CD4-positive, alpha-beta T cell treated with Interleukin-1 beta for 1 hour (primary cell): ENCODE data around the gene CRYBG2.
"Not testable (repeated sequence)": the region's sequence is repeated elsewhere in the genome, so short reads cannot be mapped to it uniquely, and the experiment has no call there.

Experiments used
- DNase-seq, 2 donors: peaks; one replicate each; pipeline ENCODE4 v3.0.0-alpha.2; 2020 to 2022

Gene CRYBG2

DNA sequence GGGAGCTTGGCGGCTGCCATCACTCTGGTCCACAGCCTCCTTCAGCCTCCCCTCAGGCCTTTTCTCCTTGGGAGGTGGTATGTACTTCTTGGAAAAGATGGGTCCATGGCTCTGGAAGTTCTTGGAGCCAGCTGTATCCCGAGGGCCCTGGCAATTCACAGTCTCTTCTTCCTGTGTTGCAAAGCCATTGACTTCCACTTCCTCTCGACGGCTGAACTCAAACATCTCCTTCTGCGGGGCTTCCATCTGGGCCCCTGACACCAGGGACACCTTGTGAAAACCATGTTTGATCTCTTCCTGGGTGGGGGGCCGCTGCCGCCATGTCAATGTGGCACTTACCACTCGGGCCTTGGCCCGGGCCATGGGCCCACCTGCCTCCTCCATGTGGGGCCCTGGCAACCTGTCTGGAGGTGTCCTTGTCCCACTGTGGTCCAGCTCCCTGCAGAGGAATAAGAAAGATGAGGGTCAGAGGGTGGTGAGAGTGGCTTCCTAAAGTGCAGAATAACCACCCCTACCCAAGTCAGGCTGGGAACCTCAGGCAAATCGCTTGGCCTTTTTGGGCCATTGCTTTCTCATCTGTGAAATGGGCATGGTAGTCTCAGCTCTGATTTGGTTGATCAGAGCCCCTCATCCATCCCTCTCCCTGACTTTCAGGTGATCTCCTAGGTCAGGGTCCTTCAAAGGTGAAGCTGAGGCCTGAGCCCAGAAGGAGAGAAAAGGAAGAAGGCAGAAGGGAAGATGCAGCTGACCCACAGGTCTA, 7.5 kb downstream of the CRYBG2 start:
- no peak for DNase-seq

DNA sequence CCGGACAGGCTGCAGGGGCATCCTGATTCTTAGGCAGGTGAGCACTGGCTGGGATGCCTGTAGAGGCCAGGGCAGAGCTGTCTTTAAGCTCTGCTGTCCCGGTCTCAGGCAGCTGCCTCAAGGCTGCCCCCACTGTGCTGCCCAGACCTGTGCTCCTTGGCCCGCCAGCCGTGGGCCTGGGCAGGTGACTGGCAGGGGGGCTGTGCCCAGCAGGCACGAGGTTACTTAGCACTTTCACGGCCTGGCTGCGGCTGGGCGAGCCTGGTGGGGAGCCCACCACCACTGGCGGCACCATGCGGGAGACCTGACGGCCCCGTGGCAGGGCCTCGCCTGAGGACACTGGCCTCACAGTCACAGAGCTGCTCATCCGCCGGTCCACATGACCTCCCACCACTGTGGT, 8.2 kb downstream of the CRYBG2 start:
- no peak for DNase-seq

DNA sequence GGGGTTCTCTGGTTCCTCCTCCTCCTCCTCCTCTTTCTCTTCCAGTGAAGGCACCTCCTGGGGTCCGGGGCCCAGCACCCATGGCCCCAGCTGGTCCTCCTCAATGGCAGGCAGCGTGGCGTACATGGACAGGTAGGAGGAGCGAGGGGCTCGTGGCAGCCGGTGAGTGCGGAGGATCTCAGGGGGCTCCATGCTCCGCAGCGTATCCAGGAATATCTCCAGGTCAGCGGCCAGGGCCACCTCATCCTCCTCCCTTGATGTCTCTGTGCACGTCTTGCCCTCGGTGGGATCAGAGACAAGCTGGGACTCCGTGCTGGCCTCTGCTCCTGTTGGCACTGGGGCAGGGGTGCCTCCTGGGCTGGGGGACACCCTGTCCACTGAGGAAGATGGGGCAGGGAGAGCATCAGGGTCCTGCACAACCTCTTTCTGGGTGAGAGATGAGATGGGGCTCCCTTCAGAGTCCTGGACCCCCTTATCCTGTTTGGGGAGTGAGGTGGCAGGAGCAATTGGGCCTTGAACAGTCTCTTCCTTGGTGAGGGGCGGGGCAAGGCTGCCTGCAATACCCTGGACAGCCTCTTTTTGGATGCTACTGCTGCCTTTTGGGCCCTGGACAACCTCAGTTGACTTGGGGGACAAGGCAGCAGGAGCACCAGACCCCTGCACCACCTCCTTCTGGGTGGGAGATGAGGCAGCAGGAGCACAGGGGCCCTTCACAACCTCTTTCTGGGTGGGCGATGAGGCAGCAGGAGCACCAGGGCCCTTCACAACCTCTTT, 9.6 kb downstream of the CRYBG2 start:
- no peak for DNase-seq

DNA sequence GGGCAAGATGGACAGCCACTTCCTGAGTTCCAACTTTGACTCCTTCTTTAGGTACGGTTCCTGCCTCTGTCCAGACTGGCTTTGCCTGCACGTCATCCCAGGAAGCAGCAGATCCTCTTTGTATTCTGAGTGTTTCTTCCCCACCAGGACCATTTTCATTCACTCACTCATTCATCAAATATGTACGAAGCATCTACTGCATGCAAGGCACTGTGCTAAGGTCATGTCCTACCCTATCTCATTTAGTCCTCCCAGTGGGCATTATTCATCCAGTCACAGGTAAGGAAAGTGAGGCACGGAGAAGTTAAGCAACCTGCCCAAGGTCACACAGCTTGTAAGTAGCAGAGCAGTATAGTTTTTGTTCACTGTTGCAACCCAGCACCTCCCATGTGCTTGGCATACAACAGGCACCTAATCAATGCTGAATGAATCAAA, 13.9 kb downstream of the CRYBG2 start:
- DNase-seq, result no peak

DNA sequence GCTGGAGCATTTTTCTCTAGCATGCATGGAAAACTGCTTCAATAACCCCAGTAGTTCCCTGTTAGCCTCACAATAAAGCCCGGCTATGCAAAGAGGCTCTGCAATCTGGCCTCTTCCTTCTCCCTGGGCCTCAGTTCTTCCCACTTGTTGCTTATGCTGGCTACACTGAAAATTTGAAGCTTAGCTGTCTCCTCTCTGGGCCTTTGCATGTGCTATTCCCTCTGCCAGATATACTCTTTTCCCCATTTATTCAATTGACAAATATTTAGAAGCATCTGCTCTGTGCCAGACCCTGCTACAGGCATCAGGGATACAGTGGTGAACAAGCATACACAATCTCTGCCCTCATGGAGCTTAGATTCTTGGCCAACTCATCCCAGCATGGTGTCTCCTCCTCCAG, 15.3 kb downstream of the CRYBG2 start:
- no peak for DNase-seq

DNA sequence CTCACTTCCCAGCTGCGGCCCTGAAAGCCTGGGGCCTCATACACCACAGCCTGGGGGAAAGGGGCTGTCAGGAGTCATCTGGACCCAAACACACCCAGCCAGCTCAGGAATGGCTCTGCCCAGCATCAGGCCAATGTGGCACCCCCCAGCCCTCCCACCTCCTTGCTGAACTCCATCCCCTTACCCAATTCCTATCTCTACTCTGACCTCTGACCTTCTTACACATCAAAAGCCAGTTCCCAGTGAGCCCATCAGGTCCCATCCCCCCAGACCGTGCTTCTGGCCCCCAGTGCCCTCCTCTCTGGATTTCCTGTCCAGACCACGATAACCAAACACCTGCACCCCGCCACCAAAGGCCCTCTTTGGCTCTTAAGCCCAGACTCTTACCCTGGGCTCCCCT, 16.3 kb downstream of the CRYBG2 start:
- DNase-seq, result no peak

DNA sequence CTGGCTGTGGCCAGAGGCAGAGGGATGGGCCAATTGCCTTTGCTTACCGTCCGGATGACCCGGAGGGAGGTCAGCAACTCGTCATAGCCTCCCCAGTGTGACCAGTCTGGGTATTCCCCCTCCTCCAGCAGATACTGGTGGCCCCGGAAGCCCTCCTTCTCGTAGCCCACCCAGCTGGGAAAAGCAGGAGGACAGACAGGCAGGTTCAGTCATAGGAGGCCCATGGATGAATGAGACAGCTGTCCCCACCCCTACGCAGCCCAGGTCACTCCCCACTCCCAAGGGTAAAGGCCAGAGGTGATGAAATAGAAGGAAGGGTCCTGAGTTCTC, 16.8 kb downstream of the CRYBG2 start:
- DNase-seq, result no peak

DNA sequence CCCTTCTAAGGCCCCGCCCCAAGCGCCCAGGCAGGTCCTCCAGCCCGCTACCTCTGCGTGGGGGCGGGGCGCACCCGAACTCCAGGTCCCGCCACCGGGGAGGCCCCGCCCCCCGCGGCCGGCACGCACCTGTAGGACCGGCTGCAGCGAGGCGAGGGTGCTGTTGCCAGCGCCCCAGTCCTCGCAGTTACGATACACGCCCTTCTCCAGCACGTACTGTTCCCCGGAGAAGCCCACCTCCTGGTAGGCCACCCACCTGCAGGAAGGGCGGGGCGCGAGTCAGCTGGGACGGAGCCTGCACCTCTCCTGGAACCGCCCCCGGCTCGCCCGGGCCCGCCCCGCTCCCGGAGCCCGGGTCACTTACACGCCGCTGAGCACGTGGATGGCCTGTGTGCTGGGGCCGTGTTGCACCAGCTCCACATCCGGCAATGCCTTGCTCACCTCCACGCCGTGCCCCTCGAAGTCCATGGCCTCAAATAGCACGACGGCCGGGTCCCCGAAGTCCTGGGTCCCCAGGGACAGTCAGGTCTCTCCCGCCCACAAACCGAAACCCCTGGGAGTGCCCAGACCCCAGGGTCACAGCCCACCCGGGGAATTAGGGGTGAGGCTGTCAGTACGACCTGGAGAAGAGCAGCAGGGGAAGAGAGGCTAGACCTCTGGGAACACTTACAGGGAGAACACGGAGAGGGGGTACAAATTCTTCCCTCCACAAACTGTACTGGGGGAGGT, 17.3 kb downstream of the CRYBG2 start:
- DNase-seq, result peak; percentile 88 to 91

DNA sequence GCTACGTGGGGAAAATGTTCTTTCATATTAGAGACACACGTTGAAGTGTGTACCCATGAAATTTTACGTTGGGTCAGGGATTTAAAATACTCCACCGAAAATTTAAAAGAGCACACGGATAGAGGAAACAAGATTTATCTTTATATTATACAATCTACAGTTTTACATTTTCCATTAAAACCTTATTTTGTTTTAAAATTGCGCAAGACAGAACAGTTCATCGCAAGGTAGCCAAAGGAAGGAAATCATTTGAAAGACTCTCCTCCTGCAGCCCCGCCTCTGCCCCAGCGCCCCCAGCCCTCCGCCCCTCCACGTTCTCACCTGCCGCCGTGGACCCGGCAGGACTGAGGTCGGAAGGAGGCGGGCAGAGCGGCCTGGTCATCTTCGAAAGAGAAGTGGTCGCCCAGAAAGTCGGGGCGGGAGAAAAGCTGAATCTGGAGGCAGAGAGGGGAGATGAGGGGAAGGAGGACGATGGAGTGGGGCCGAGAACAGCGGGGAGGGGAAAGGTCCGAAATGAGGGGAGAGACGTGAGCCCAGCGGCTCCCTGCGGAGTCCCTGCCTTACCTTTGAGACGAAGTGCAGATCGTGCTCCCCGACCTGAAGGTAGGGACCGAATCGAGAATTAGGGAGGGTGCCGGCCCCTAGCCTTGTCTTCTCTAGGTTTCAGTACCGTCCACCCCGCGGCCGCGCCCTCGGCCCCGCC, 18.0 kb downstream of the CRYBG2 start:
- peak in 1 of 2 donors; percentile 20 for DNase-seq

DNA sequence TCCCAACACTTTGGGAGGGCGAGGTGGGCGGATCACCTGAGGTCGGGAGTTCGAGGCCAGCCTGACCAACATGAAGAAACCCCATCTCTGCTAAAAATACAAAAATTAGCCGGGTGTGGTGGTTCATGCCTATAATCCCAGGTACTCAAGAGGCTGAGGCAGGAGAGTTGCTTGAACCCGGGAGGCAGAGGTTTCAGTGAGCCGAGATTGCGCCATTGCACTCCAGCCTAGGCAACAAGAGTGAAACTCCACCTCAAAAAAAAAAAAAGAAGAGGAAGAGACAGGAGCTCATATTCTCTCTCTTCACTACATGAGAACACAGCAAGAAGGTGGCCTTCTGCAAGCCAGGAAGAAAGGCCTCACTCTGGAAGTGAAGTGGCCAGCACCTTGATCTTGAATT, 20.6 kb downstream of the CRYBG2 start:
- not testable (repeated sequence) for DNase-seq

DNA sequence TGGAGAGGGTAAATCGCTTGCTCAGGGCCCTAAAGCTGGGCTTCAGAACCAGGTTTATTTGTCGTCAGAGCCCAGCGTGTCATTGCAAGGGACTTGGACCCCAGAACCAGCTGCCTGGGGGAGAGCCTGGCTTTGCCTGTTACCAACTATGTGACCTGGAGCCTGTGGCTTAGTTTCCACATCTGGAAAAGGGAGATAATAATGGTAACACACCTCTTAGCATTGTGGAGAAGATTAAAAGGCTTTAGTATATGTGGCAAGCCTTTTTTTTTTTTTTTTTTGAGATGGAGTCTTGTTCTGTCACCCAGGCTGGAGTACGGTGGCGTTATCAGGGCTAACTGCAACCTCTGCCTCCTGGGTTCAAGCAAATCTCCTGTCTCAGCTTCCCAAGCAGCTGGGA, 23.7 kb downstream of the CRYBG2 start:
- no peak for DNase-seq

DNA sequence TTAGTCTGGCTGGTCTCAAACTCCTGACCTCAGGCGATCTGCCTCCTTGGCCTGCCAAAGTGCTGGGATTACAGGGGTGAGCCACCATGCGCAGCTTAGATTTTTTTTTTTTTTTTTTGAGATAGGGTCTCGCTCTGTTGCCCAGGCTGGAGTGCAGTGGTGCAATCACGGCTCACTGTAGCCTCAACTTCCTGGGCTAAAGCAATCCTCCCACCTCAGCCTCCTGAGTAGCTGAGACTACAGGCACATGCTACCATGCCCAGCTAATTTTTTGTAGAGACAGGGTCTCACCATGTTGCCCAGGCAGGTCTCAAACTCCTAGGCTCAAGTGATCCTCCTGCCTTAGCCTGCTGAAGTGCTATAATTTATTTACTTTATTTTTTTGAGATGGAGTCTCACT, 24.6 kb downstream of the CRYBG2 start:
- DNase-seq, result not testable (repeated sequence)

DNA sequence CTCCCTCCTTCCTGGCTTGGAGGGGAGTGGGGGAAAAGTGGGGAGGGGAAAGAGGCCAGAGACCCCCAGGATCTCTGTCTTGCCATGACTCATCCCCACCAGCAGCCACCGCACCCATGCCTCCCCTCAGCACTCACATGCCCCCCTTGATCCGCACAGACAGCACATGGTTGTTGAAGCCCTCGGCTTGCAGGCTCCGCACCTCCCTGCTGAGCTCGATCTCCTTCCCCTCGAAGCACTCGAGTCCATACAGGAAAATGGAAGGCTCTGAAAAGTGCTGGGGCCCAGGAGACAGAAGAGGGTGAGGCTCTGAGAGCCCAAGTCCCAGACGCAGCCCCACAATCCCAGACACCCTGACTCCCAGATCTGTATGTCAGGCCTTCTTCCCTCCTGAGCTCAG, 25.3 kb downstream of the CRYBG2 start:
- DNase-seq, result no peak

DNA sequence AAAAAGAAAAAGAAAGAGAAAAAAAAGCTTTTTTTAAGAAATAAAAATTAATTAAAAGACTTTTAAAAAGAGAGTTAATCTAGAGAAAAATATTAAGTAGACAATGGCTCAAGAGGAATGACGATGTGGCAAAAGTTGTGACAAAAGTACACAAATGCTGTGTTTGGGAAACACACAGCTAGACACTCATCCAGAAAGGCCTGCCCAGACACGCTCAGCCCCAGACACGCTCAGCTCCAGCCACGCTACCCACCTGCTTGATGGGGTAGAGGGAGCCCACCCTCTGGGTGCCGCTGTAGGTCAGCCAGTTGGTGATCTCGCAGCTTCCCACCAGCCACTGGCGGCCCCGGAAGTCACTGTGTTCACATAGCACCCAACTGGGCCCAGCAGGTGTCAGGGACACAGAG, 26.0 kb downstream of the CRYBG2 start:
- DNase-seq, result no peak

DNA sequence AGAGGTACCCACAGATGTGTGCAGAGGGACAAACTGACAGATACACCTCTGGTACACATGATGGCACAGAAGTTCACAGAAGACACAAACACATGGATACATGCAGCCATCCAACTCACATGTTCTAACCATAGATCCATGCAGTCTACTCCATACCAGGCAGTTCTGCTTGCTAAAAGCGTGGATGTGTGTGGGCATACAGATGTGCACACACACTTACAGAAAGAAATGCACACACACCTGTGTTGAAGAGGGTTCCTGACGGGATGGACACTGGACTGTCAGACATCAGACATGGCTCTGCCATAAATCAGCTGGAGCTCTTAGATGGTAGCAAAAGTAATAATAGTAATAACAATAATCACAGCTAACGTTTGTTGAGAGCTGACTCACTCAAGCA, 29.4 kb downstream of the CRYBG2 start:
- DNase-seq, result no peak

DNA sequence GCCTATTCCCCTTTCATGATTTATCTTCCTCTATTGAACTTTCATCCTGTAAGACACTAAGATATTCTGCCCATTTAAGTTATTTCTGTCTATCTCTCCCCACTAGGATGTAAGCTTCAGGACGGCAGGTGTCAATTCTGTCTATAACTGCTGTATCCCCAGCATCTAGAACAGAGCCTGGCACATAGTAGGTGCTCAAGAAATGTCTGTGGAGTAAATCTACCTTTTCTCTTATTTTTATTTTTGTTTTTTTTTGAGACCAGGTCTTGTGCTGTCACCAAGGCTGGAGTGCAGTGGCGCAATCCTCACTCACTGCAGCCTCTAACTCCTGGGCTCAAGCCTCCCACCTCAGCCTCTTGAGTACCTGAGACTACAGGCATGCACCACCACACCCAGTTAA, 30.5 kb downstream of the CRYBG2 start:
- no peak for DNase-seq

DNA sequence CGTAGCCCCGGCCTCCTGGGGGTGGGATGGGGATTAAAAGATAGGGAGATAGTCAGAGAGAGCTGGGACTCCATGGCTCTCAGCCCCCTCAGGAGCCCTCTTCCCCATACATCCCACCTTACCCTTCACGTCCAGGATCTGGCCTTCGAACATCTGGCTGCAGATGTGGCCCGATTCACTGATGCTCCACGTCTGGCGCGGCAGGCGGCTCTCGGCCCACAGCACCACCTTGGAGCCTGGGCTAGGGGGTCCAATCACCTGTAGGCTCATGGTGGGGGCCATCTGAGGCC, 31.9 kb downstream of the CRYBG2 start:
- no peak for DNase-seq

DNA sequence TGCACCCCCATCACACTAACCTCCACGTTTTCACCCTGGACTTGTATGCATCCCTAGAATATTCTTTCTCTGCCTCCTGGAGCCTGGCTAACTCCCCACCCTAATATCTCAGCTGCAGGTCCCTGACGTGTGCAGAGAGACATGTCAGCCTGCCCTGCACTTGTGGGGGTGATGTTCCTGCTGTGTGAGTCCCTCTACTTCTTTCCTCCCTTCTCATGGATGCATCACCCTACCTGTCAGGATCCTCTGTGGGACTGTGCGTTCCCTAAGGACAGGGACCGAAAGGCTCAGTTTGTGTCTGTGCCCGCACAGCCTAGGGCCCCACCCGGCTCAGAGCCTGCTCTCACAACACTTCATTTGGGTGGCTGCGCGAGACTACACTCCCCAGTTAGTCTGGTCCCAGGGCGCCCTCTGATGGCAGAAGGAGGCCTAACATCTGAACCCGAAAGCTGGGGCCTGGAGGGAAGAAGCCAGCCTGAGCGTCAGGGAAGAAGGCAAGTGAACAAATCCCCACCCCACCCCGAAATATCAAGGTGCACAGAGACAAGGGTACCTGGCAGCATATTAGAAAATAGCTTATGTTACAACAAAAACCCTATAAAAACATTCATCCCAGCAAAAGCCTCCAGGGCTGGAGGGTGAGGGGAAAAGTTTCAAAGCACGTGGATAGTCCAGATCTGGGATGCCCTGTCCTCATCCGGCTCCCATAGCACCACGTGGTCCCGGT, 32.5 kb downstream of the CRYBG2 start:
- DNase-seq, result peak; percentile 89 to 94

DNA sequence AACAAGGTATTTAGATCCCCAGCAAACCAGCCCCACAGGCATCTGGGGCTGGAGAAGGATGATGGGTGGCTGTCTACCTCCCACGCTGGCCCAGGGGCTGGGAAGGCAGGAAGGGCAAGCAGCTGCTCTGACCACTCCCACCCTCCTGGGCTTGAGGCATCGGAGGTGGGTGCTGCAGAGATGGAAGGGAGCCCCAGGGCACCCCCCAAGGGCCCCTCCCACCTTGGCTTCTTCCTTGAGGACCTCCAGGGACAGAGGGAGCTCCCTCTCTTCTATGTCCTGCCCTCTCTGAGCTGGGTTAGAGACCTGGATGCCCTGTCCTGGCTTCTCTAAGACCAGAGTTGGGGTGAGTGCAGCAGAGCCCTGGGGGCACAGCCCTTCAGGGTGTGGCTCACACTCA, 33.0 kb downstream of the CRYBG2 start:
- DNase-seq, result no peak

DNA sequence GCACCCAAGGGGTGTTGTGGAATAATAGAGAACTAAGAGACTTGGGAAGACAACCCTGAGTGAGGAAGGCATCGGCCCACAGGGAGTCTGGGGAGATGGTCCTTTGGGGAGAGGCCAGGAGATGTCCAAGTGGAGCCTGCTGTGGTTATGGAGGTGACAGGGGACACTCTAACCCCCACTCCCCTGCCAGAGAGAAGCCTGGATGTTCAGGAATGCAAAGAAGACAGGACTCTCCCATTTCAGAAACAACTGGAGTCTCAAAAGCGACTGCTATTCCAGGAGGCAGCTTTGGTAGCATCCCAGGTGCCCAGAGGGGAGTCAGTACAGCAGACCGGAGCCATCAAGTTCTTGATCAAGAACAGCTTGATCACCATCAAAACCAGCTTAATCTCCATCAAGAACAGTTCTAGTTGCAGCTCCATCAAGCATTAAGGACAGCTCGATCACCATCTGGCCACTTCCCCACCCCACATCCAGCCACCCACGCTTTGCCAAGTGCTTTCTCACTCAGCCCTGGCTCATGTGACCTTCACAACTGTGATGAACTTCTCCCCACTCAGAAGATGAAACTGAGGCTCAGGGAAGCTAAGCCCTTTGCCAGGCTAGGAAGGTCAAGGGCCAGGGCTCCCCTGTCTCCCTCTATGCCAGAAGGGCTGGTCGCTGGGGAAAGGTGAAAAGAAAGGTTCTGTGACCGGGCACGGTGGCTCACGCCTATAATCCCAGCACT, 35.4 kb downstream of the CRYBG2 start:
- DNase-seq, result peak in 1 of 2 donors; percentile 25

DNA sequence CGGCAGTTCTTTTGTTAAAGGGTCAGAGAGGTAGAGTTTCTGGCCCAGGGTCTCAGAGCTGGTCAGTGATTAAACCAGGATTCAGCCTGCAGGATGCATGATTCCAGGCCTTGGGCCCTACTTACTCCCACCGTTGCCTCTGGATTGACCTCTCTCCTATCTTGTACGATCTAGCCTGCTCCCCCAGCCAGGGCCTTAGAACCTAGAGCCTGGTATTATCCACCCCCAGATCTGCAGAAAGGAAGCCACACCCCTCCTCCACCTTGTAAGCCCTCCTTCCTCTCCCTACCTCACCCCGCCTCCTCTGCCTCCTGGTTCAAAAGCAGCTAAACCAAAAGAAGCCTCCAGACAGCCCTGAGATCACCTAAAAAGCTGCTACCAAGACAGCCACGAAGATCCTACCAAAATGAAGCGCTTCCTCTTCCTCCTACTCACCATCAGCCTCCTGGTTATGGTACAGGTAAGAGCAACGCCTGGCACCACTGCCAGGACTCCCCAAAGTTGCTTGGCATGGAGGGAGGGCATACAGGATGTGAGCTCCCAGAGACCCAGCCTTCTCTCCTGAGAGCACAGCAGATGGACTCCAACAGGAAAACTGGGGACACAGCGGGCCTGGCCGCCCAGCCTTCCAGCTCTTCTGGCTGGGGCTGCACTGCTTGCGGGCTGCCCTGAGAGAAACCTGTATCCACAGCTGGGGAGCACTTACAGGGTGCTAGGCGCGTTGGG, 36.2 kb downstream of the CRYBG2 start, which contains the start of gene CD52:
TSS of gene CD52 (plus strand) at position 347 of the 726 bp plus-strand sequence. CDS start at position 407, 60 bp downstream.
- DNase-seq, result peak; percentile 76 to 81
